Gastrocnemius medialis (tissue), 4 donors: ENCODE data around the gene RABGAP1L.

Experiments
- POLR2A ChIP-seq, 2 donors: fragments of 450-650 bp; IDR thresholded peaks; one replicate each; pipeline ENCODE4 v1.6.1; 2017; ENCODE audit warnings: antibody characterized with exemption in 2 of 2, mild to moderate bottlenecking in 2 of 2, moderate library complexity in 2 of 2
- TF ChIP-seq, protein P1 (sequence below), 5 experiments: fragments of 450-650 bp in 3 of 5; fragments of 200-600 bp in 2 of 5; sonication (generic) in 2 of 5; IDR thresholded peaks in 4 of 5; conservative IDR thresholded peaks in 1 of 5; 1 replicate in 4 of 5; 2 replicates in 1 of 5; pipeline ENCODE4 v1.5.1; 2016 to 2019; ENCODE audit warnings: antibody characterized with exemption in 5 of 5, mild to moderate bottlenecking in 3 of 5, moderate library complexity in 3 of 5

DNA sequence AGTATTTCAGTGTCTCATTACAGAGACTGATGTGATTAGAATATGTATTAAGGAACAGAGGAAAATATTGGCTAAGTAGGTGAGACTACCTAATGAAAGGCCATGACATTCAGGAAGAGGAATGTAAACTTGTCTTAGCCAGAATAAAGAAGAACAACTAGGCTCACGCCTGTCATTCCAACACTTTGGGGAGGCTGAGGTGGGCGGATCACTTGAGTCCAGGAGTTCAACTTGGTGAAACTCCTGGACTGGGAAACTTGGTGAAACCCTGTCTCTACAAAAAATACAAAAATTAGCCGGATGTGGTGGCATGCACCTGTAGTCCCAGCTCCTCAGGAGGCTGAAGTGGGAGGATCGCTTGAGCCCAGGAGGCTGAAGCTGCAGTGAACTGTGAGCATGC lies 825.6 kb downstream of the RABGAP1L start:
- TF ChIP-seq, protein P1, sequence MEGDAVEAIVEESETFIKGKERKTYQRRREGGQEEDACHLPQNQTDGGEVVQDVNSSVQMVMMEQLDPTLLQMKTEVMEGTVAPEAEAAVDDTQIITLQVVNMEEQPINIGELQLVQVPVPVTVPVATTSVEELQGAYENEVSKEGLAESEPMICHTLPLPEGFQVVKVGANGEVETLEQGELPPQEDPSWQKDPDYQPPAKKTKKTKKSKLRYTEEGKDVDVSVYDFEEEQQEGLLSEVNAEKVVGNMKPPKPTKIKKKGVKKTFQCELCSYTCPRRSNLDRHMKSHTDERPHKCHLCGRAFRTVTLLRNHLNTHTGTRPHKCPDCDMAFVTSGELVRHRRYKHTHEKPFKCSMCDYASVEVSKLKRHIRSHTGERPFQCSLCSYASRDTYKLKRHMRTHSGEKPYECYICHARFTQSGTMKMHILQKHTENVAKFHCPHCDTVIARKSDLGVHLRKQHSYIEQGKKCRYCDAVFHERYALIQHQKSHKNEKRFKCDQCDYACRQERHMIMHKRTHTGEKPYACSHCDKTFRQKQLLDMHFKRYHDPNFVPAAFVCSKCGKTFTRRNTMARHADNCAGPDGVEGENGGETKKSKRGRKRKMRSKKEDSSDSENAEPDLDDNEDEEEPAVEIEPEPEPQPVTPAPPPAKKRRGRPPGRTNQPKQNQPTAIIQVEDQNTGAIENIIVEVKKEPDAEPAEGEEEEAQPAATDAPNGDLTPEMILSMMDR (IDR thresholded peaks at IDR 0.05 in 4 of 5, conservative IDR thresholded peaks at IDR 0.05 in 1 of 5) = no peak
- TF ChIP-seq POLR2A (IDR thresholded peaks at IDR 0.05) = no peak
